SH-SY5Y (cell line): ENCODE data around the gene SLC35F5.

Experiments
- GATA2 ChIP-seq: IDR thresholded peaks from 2 replicates; pipeline ENCODE4 v1.6.1; 2011; ENCODE audit warnings: mild to moderate bottlenecking, low read depth, low read length
- GATA3 ChIP-seq: IDR thresholded peaks from 2 replicates; pipeline ENCODE4 v1.6.1; 2011; ENCODE audit warnings: low read depth, mild to moderate bottlenecking, low read length, moderate library complexity

DNA sequence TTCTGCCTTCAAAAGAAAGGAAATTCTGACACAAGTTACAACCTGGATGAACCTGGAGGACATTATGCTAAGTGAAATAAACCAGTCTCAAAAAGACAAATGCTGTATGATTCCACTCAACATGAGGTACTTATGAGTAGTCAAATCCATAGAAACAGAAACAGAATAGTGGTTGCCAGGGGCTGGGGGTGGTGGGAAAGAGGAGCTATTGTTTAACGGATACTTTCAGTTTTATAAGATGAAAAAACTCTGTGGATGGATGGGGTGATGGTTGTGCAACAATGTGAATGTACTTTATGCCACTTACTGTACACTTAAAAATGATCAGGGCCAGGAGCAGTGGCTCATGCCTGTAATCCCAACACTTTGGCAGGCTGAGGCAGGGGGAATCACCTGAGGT, 15.4 kb downstream of the SLC35F5 start:
- TF ChIP-seq GATA3 = no peak
- TF ChIP-seq GATA2 = no peak
